ENCODE results near the gene TP53I11. TPM values are rescaled to one million over a fixed set of nuclear protein-coding genes. Genes with fewer than 3 reads are reported as not detected.

Gene TP53I11
- total and polyA plus RNA-seq, 2 experiments from 2014 or later, result 59.9 to 117 TPM

DNA sequence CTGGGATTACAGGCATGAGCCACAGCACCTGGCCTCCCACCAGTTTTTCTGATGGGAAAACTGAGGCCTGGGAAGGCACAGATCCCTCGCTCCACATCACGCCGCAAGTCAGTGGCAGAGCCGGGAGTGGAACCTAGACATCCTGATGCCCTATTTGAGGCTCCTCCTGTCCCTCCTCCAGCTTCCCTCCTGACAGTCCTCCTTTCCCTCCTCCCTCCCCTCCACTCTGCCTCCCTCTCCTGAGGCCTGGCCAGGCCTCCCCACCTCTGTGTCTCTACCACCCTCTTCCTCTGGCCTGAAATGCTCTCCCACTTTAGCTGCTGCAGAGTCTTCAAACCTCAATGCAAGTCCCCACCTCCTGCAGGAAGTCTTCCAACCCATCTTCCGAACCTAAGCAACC lies 13.3 kb upstream of the TP53I11 start:
- Histone ChIP-seq H3K4me2 (ENCODE audit: unreplicated experiment) (no peak overlapping the region), H3K27me3 (replicated peaks; ENCODE audit: insufficient read depth) (no peaks in the 10 kb centered on the region), H3K4me1 (ENCODE audit: insufficient read depth) (no peaks in the 10 kb centered on the region), H3K9ac (no peak overlapping the region), H3K9me3 (ENCODE audit: low read depth) (no peaks in the 10 kb centered on the region), H3K9me2 (ENCODE audit: insufficient read depth) (no peaks in the 10 kb centered on the region), H3K79me2 (ENCODE audit: insufficient read depth) (no peaks in the 10 kb centered on the region), H4K20me1 (ENCODE audit: insufficient read depth) (no peaks in the 10 kb centered on the region), H3K27ac (no peak overlapping the region), H3F3A (ENCODE audit: insufficient read depth) (no peaks in the 10 kb centered on the region), H3K36me3 (ENCODE audit: low read depth) (no peaks in the 10 kb centered on the region), H3K4me3 (no peak overlapping the region), H2AFZ (no peak overlapping the region)
- 94 to 95% methylated on average over 5 of the region's 5 CpGs for WGBS, 2 experiments (ENCODE audit: low coverage in 1 of 2, low lambda C conversion rate in 2 of 2, missing lambda C conversion rate in 2 of 2)
- TF ChIP-seq EZH2 (IDR thresholded peaks at IDR 0.05; ENCODE audit: insufficient read depth, poor library complexity, severe bottlenecking) (no peak), EZH2phosphoT487 (IDR thresholded peaks at IDR 0.05; ENCODE audit: insufficient read depth, low read depth) (no peak)
- in situ Hi-C loops (cut with MboI), result no loop called here
- DNase-seq, result no peak

- H3K4me2 ChIP-seq (ENCODE audit: unreplicated experiment), result no peak overlapping the region
- no peak for DNase-seq
- no peaks in the 10 kb centered on the region for H3K9me3 ChIP-seq (ENCODE audit: low read depth)
- H4K20me1 ChIP-seq (ENCODE audit: insufficient read depth), result no peaks in the 10 kb centered on the region
- no peaks in the 10 kb centered on the region for H3K27me3 ChIP-seq (replicated peaks; ENCODE audit: insufficient read depth)
- WGBS, 2 experiments (ENCODE audit: low coverage in 1 of 2, low lambda C conversion rate in 2 of 2, missing lambda C conversion rate in 2 of 2), result 73 to 85% methylated on average over 6 to 7 of the region's 7 CpGs
- no peaks in the 10 kb centered on the region for H3K4me1 ChIP-seq (ENCODE audit: insufficient read depth)
- H3F3A ChIP-seq (ENCODE audit: insufficient read depth), result no peaks in the 10 kb centered on the region
- in situ Hi-C loops (cut with MboI), result no loop called here
- no peak overlapping the region for H3K4me3 ChIP-seq
- no peak overlapping the region for H3K9ac ChIP-seq
- no peak overlapping the region for H3K27ac ChIP-seq
- TF ChIP-seq EZH2phosphoT487 (IDR thresholded peaks at IDR 0.05; ENCODE audit: insufficient read depth, low read depth) (no peak), EZH2 (IDR thresholded peaks at IDR 0.05; ENCODE audit: insufficient read depth, poor library complexity, severe bottlenecking) (no peak)
- no peak overlapping the region for H2AFZ ChIP-seq
- H3K9me2 ChIP-seq (ENCODE audit: insufficient read depth), result no peaks in the 10 kb centered on the region
- H3K36me3 ChIP-seq (ENCODE audit: low read depth), result no peaks in the 10 kb centered on the region
- no peaks in the 10 kb centered on the region for H3K79me2 ChIP-seq (ENCODE audit: insufficient read depth)
These were observed 12.5 kb upstream of the TP53I11 start for GRCh38 chr11:44963136-44963535.

- no peaks in the 10 kb centered on the region for H3K79me2 ChIP-seq (ENCODE audit: insufficient read depth)
- no peaks in the 10 kb centered on the region for H3K27me3 ChIP-seq (replicated peaks; ENCODE audit: insufficient read depth)
- no peaks in the 10 kb centered on the region for H4K20me1 ChIP-seq (ENCODE audit: insufficient read depth)
- 63% methylated on average over 3 of the region's 3 CpGs for WGBS, 2 experiments (ENCODE audit: low coverage in 1 of 2, low lambda C conversion rate in 2 of 2, missing lambda C conversion rate in 2 of 2)
- no peaks in the 10 kb centered on the region for H3K4me1 ChIP-seq (ENCODE audit: insufficient read depth)
- DNase-seq, result no peak
- no peaks in the 10 kb centered on the region for H3K36me3 ChIP-seq (ENCODE audit: low read depth)
- H3K9me3 ChIP-seq (ENCODE audit: low read depth), result no peaks in the 10 kb centered on the region
- TF ChIP-seq EZH2 (IDR thresholded peaks at IDR 0.05; ENCODE audit: insufficient read depth, poor library complexity, severe bottlenecking) (no peak), EZH2phosphoT487 (IDR thresholded peaks at IDR 0.05; ENCODE audit: insufficient read depth, low read depth) (no peak)
- H2AFZ ChIP-seq, result no peak overlapping the region
- H3F3A ChIP-seq (ENCODE audit: insufficient read depth), result no peaks in the 10 kb centered on the region
- no peak overlapping the region for H3K9ac ChIP-seq
- no peak overlapping the region for H3K4me2 ChIP-seq (ENCODE audit: unreplicated experiment)
- no peaks in the 10 kb centered on the region for H3K9me2 ChIP-seq (ENCODE audit: insufficient read depth)
- no peak overlapping the region for H3K4me3 ChIP-seq
- H3K27ac ChIP-seq, result no peak overlapping the region
- in situ Hi-C loops (cut with MboI), result no loop called here
These were observed 11.8 kb upstream of the TP53I11 start for GRCh38 chr11:44962464-44962863.

DNA sequence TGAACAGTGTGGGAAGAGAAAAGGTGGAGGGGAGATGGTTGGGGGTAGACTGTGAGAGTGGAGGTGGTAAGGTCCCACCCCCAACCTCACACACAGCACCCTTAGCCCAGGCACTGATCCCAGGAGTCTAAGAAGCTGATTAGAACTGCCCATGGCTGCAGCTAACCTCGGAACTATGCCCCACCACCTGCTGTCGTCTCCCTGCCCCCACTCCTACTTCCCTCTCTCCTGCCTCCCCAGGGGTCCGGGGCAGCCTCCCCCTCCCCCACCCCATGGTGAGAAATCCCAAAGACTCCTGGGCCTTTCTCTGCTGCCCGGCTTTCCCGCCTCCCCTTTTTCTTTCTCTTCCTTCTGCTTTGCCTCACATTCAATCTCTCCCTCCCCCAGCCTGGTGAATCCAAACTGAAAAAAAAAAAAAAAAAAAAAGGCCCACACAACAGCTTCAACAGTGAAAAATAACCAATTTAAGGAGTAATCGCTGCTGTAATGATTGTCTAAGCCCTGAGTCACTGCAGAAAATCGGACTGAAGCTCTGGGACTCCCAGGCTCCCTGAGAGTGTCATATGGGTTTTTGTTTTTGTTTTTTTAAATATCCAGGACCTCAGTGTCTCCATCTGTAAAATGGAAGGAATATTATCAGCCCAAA lies 9.6 kb upstream of the TP53I11 start:
- Histone ChIP-seq H3K4me1 (ENCODE audit: insufficient read depth) (peaks cover 2% of the 10 kb centered on the region), H3K4me2 (ENCODE audit: unreplicated experiment) (no peak overlapping the region), H3K9me3 (ENCODE audit: low read depth) (no peaks in the 10 kb centered on the region), H2AFZ (no peak overlapping the region), H3K9ac (no peak overlapping the region), H3K9me2 (ENCODE audit: insufficient read depth) (no peaks in the 10 kb centered on the region), H3K4me3 (no peak overlapping the region), H3K27me3 (replicated peaks; ENCODE audit: insufficient read depth) (no peaks in the 10 kb centered on the region), H3K79me2 (ENCODE audit: insufficient read depth) (no peaks in the 10 kb centered on the region), H3K27ac (no peak overlapping the region), H3F3A (ENCODE audit: insufficient read depth) (no peaks in the 10 kb centered on the region), H4K20me1 (ENCODE audit: insufficient read depth) (no peaks in the 10 kb centered on the region), H3K36me3 (ENCODE audit: low read depth) (no peaks in the 10 kb centered on the region)
- WGBS, 2 experiments (ENCODE audit: low coverage in 1 of 2, low lambda C conversion rate in 2 of 2, missing lambda C conversion rate in 2 of 2), result 28 to 34% methylated on average over 2 to 7 of the region's 7 CpGs
- in situ Hi-C loops (cut with MboI), result no loop called here
- TF ChIP-seq EZH2 (IDR thresholded peaks at IDR 0.05; ENCODE audit: insufficient read depth, poor library complexity, severe bottlenecking) (no peak), EZH2phosphoT487 (IDR thresholded peaks at IDR 0.05; ENCODE audit: insufficient read depth, low read depth) (no peak)
- peak; percentile 49 for DNase-seq
